Measurements from ENCODE around the gene IGFBP5. TPM values are rescaled to one million over a fixed set of nuclear protein-coding genes. Genes with fewer than 3 reads are reported as not detected.

Gene IGFBP5
- total and polyA plus RNA-seq, 2 of the 8 experiments (the other 6 are each of a cell fraction or from before 2014, with no cell fraction given): 2.2 to 2.5 TPM

DNA sequence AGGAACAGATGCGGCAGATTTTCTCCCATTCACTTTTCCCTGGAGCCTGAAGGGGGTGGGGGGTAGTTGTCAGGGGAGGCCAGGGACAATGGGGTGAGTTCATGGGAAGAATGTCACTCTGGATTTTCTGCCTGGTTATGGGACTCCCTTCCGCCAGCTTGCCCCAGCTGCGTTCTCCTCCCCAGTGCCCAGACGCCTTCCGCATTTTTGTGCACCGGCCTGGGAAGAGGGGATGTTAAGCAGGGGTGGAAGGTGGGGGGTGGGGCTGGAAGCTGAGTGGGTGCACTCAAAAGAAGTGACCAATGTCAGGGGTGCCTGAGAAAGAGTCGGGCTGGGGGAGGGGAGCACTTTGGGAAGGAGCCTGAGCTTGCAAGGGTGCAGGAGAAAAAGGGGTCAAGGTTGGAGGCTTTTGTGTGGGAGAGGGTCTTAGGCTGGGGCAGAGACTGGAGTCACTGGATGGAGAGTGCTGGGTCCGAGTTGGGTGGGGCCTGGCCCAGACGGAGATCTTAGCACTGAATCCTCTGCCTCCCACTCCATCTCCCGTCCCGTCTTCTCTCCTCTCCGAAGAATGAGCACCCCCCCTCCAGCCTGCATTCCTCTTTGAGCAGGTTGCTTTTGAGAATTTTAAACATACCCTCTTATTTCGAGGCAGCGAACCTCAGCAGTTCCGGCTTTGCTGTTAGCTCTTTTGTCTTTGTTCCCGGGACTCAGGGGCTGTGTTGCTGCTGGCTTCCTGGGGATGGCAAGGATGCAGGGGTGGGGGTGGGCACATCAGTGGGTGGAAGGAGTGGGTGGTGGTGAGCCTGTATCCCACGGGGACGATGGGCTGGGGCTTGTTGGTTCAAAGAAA, 59.4 kb downstream of the IGFBP5 start:
- Histone ChIP-seq H3K4me3 (ENCODE audit: extremely low read depth in 1 of 4, insufficient read depth in 2 of 4, low read depth in 3 of 4, low read length in 4 of 4) (peak overlapping the region; percentile 71 to 93 (median 86)), H3K9me3 (ENCODE audit: insufficient read depth in 2 of 2, low read depth in 1 of 2, low read length in 1 of 2) (no peaks in the 10 kb centered on the region), H3K27ac (ENCODE audit: low read depth, low read length) (peak overlapping the region; percentile 47), H4K5ac (ENCODE audit: insufficient read length, low read depth, low read length) (peak overlapping the region; percentile 24), H4K8ac (ENCODE audit: extremely low read depth, insufficient read depth, low read length) (peak overlapping the region; percentile 72), H2BK15ac (ENCODE audit: low read length) (peak overlapping the region; percentile 46; the same call in 1 of the 2 replicates), H3K4me2 (ENCODE audit: insufficient read depth in 1 of 2, low read depth in 2 of 2, low read length in 2 of 2) (peak overlapping the region; percentile 95 to 99), H3K23me2 (ENCODE audit: low read depth, low read length) (peaks cover 32% of the 10 kb centered on the region), H3K56ac (replicated peaks; ENCODE audit: insufficient read length, low read depth, low read length) (peak overlapping the region; percentile 52), H3K36me3 (ENCODE audit: control insufficient read depth in 2 of 4, insufficient read depth in 4 of 4, low read length in 3 of 4) (peaks cover 4 to 15% (median 10%) of the 10 kb centered on the region in 4 experiments; a peak in 7 of 8 replicates), H3K4ac (replicated peaks; ENCODE audit: insufficient read length, low read depth, low read length) (peak overlapping the region; percentile 8), H3K79me1 (ENCODE audit: low read depth, low read length) (peaks cover 11% of the 10 kb centered on the region), H2AFZ (ENCODE audit: low read length) (no peak overlapping the region), H3K14ac (ENCODE audit: insufficient read length) (no peak overlapping the region), H2BK12ac (ENCODE audit: low read depth, low read length) (peak overlapping the region; percentile 78), H4K20me1 (replicated peaks in 1 of 2; ENCODE audit: control insufficient read depth in 1 of 2, insufficient read depth in 2 of 2, low read length in 2 of 2) (peaks cover 5 to 6% of the 10 kb centered on the region in 2 experiments), H3K4me1 (replicated peaks in 1 of 4; ENCODE audit: control insufficient read depth in 3 of 4, insufficient read depth in 4 of 4, low read length in 3 of 4) (peaks cover 10 to 25% (median 18%) of the 10 kb centered on the region in 4 experiments), H3K9ac (replicated peaks in 1 of 4; ENCODE audit: extremely low read depth in 1 of 4, low read depth in 3 of 4, low read length in 3 of 4) (peak overlapping the region in 3 of 4 experiments; percentile 45 to 59 (median 55); a peak in 6 of 7 replicates), H3K23ac (ENCODE audit: insufficient read length) (no peak overlapping the region), H3K18ac (ENCODE audit: extremely low read depth, low read length) (peak overlapping the region; percentile 73), H2BK20ac (ENCODE audit: low read length) (peak overlapping the region; percentile 95; the same call in 1 of the 2 replicates), H2BK5ac (ENCODE audit: low read depth, low read length) (peak overlapping the region; percentile 87), H2AK5ac (ENCODE audit: low read depth, low read length) (0 out of 2 replicates have a peak overlapping the region, but pooled peaks have one; percentile 75), H3K27me3 (replicated peaks in 1 of 4; ENCODE audit: control insufficient read depth in 3 of 4, extremely low read depth in 1 of 4, insufficient read depth in 3 of 4, low read length in 3 of 4) (peaks cover 0 to 8% (median 6%) of the 10 kb centered on the region in 4 experiments; a peak in 3 of 7 replicates), H2BK120ac (replicated peaks; ENCODE audit: low read depth, low read length) (no peak overlapping the region), H3K79me2 (ENCODE audit: control insufficient read depth in 1 of 2, insufficient read depth in 2 of 2, low read length in 2 of 2) (peaks cover 13 to 69% of the 10 kb centered on the region in 2 experiments), H4K91ac (replicated peaks; ENCODE audit: insufficient read length, low read length) (peak overlapping the region; percentile 25)
- WGBS, 2 experiments (ENCODE audit: extremely low coverage in 1 of 2, insufficient coverage in 1 of 2, insufficient read length in 1 of 2, insufficient replicate concordance in 2 of 2, low coverage in 1 of 2, low lambda C conversion rate in 2 of 2, missing lambda C conversion rate in 1 of 2): 2% methylated on average over 18 of the region's 18 CpGs; no CpG with 5 or more reads in 1 of the 2 experiments
- FAIRE-seq (no peak), DNase-seq (ENCODE audit: low read depth in 1 of 2, low spot score in 2 of 2) (peak in 1 of 2 experiments; percentile 61)
- POLR2A ChIA-PET (ENCODE audit: partially characterized antibody): interaction anchor here (0.6 to 3.3 kb wide), 19 partner anchors 11 to 134 kb away, joined by 3 to 28 read pairs (median 3); no protein-coding TSS in a partner anchor
- CTCF ChIA-PET (ENCODE audit: partially characterized antibody): interaction anchor here (0.6 to 6.3 kb wide), 7 partner anchors 14 to 122 kb away, joined by 3 to 54 read pairs (median 3); no protein-coding TSS in a partner anchor
- peak; percentile 64 for TF ChIP-seq SAP30 (IDR thresholded peaks at IDR 0.05; ENCODE audit: insufficient read depth, insufficient replicate concordance, low read length)
- TF ChIP-seq CEBPB (IDR thresholded peaks at IDR 0.05; ENCODE audit: low read depth, low read length): no peak
- no peak for TF ChIP-seq KDM4A (IDR thresholded peaks at IDR 0.05; ENCODE audit: low read depth, low read length, severe bottlenecking)
- TF ChIP-seq, protein P1, sequence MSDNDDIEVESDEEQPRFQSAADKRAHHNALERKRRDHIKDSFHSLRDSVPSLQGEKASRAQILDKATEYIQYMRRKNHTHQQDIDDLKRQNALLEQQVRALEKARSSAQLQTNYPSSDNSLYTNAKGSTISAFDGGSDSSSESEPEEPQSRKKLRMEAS (IDR thresholded peaks at IDR 0.05): 0 out of 2 replicates have a peak, but pooled peaks have one; percentile 7
- TF ChIP-seq KDM1A (IDR thresholded peaks at IDR 0.05; ENCODE audit: borderline replicate concordance, low read length): 0 out of 2 replicates have a peak, but pooled peaks have one; percentile 10
- peak; percentile 13 to 64; a peak in 2 of 4 replicates for TF ChIP-seq SIN3A (conservative IDR thresholded peaks at IDR 0.05 in 1 of 2, IDR thresholded peaks at IDR 0.05 in 1 of 2; ENCODE audit: low read depth in 1 of 2, low read length in 2 of 2)
- no peak for TF ChIP-seq TAF7 (optimal IDR thresholded peaks at IDR 0.05; ENCODE audit: borderline replicate concordance, low read depth, low read length)
- peak; percentile 52 for TF ChIP-seq CTBP2 (IDR thresholded peaks at IDR 0.05; ENCODE audit: borderline replicate concordance, insufficient read depth, insufficient read length, low read length)
- TF ChIP-seq ASH2L (IDR thresholded peaks at IDR 0.05; ENCODE audit: low read length): peak; percentile 73

All from H1 (cell line).